ENCODE results near the gene GPR18.
"Not testable (repeated sequence)": the region's sequence is repeated elsewhere in the genome, so short reads cannot be mapped to it uniquely, and the experiment has no call there.

Gene GPR18

GRCh38 chr13:99256709-99257108 lies 1.5 kb downstream of the GPR18 start:
- no peaks in the 10 kb centered on the region for H3K27me3 ChIP-seq (ENCODE audit: insufficient read depth, low read length)
- peaks cover 5% of the 10 kb centered on the region for H3K36me3 ChIP-seq (ENCODE audit: insufficient read depth, low read length)
- H3K9me3 ChIP-seq (ENCODE audit: low read length) = no peaks in the 10 kb centered on the region
- H3K4me3 ChIP-seq (ENCODE audit: low read length) = no peak overlapping the region
- peaks cover 7% of the 10 kb centered on the region for H3K4me1 ChIP-seq (ENCODE audit: insufficient read depth, low read length)
- no peak overlapping the region for H2AFZ ChIP-seq (ENCODE audit: low read depth, low read length)

- H3K9me3 ChIP-seq (ENCODE audit: low read length) = no peaks in the 10 kb centered on the region
- no peak overlapping the region for H3K4me3 ChIP-seq (ENCODE audit: low read length)
- H3K36me3 ChIP-seq (ENCODE audit: insufficient read depth, low read length) = peaks cover 5% of the 10 kb centered on the region
- H2AFZ ChIP-seq (ENCODE audit: low read depth, low read length) = no peak overlapping the region
- peaks cover 7% of the 10 kb centered on the region for H3K4me1 ChIP-seq (ENCODE audit: insufficient read depth, low read length)
- no peaks in the 10 kb centered on the region for H3K27me3 ChIP-seq (ENCODE audit: insufficient read depth, low read length)
These were observed 1.9 kb downstream of the GPR18 start for GRCh38 chr13:99256283-99256682.

- Histone ChIP-seq H3K9me3 (ENCODE audit: low read length) (no peaks in the 10 kb centered on the region), H3K4me1 (ENCODE audit: insufficient read depth, low read length) (peaks cover under 1% of the 10 kb centered on the region), H3K36me3 (ENCODE audit: insufficient read depth, low read length) (peaks cover 5% of the 10 kb centered on the region), H3K4me3 (ENCODE audit: low read length) (no peak overlapping the region), H3K27me3 (ENCODE audit: insufficient read depth, low read length) (no peaks in the 10 kb centered on the region), H2AFZ (ENCODE audit: low read depth, low read length) (no peak overlapping the region)
These were observed 2.9 kb downstream of the GPR18 start for GRCh38 chr13:99255271-99255670.

GRCh38 chr13:99254830-99255229 lies 3.3 kb downstream of the GPR18 start:
- Histone ChIP-seq H2AFZ (ENCODE audit: low read depth, low read length) (no peak overlapping the region), H3K4me1 (ENCODE audit: insufficient read depth, low read length) (no peaks in the 10 kb centered on the region), H3K9me3 (ENCODE audit: low read length) (no peaks in the 10 kb centered on the region), H3K27me3 (ENCODE audit: insufficient read depth, low read length) (no peaks in the 10 kb centered on the region), H3K36me3 (ENCODE audit: insufficient read depth, low read length) (peaks cover 5% of the 10 kb centered on the region), H3K4me3 (ENCODE audit: low read length) (no peak overlapping the region)

- Histone ChIP-seq H2AFZ (ENCODE audit: low read depth, low read length) (no peak overlapping the region), H3K36me3 (ENCODE audit: insufficient read depth, low read length) (peaks cover 5% of the 10 kb centered on the region), H3K27me3 (ENCODE audit: insufficient read depth, low read length) (no peaks in the 10 kb centered on the region), H3K9me3 (ENCODE audit: low read length) (no peaks in the 10 kb centered on the region), H3K4me1 (ENCODE audit: insufficient read depth, low read length) (no peaks in the 10 kb centered on the region), H3K4me3 (ENCODE audit: low read length) (no peak overlapping the region)
These were observed 6.3 kb downstream of the GPR18 start for GRCh38 chr13:99251921-99252320.

GRCh38 chr13:99250982-99251825 lies 7.0 kb downstream of the GPR18 start:
- Histone ChIP-seq H3K36me3 (ENCODE audit: insufficient read depth, low read length) (peaks cover 7% of the 10 kb centered on the region), H3K27me3 (ENCODE audit: insufficient read depth, low read length) (no peaks in the 10 kb centered on the region), H3K4me3 (ENCODE audit: low read length) (no peak overlapping the region), H3K9me3 (ENCODE audit: low read length) (no peaks in the 10 kb centered on the region), H3K4me1 (ENCODE audit: insufficient read depth, low read length) (no peaks in the 10 kb centered on the region), H2AFZ (ENCODE audit: low read depth, low read length) (no peak overlapping the region)

GRCh38 chr13:99249606-99250005 lies 8.6 kb downstream of the GPR18 start:
- H3K4me1 ChIP-seq (ENCODE audit: insufficient read depth, low read length); H2AFZ ChIP-seq (ENCODE audit: low read depth, low read length); H3K9me3 ChIP-seq (ENCODE audit: low read length); H3K4me3 ChIP-seq (ENCODE audit: low read length); H3K27me3 ChIP-seq (ENCODE audit: insufficient read depth, low read length); H3K36me3 ChIP-seq (ENCODE audit: insufficient read depth, low read length): not testable (repeated sequence)

- H3K4me3 ChIP-seq (ENCODE audit: low read length); H2AFZ ChIP-seq (ENCODE audit: low read depth, low read length); H3K4me1 ChIP-seq (ENCODE audit: insufficient read depth, low read length); H3K36me3 ChIP-seq (ENCODE audit: insufficient read depth, low read length); H3K27me3 ChIP-seq (ENCODE audit: insufficient read depth, low read length); H3K9me3 ChIP-seq (ENCODE audit: low read length): not testable (repeated sequence)
These were observed 9.0 kb downstream of the GPR18 start for GRCh38 chr13:99249178-99249577.

- Histone ChIP-seq H2AFZ (ENCODE audit: low read depth, low read length) (no peak overlapping the region), H3K27me3 (ENCODE audit: insufficient read depth, low read length) (no peaks in the 10 kb centered on the region), H3K4me3 (ENCODE audit: low read length) (no peak overlapping the region), H3K9me3 (ENCODE audit: low read length) (no peaks in the 10 kb centered on the region), H3K36me3 (ENCODE audit: insufficient read depth, low read length) (peaks cover 9% of the 10 kb centered on the region), H3K4me1 (ENCODE audit: insufficient read depth, low read length) (no peaks in the 10 kb centered on the region)
These were observed 12.1 kb downstream of the GPR18 start for GRCh38 chr13:99246100-99246499.

- Histone ChIP-seq H2AFZ (ENCODE audit: low read depth, low read length) (no peak overlapping the region), H3K4me3 (ENCODE audit: low read length) (no peak overlapping the region), H3K36me3 (ENCODE audit: insufficient read depth, low read length) (peaks cover 24% of the 10 kb centered on the region)
These were observed 20.1 kb downstream of the GPR18 start for GRCh38 chr13:99237981-99238662.

GRCh38 chr13:99231721-99232120 lies 26.5 kb downstream of the GPR18 start:
- Histone ChIP-seq H3K4me3 (ENCODE audit: low read length) (no peak overlapping the region), H2AFZ (ENCODE audit: low read depth, low read length) (no peak overlapping the region), H3K4me1 (ENCODE audit: insufficient read depth, low read length) (no peaks in the 10 kb centered on the region)

More at GRCh38 chr13:99237981-99238662, 20.1 kb downstream of the GPR18 start:
- H3K27me3 ChIP-seq (ENCODE audit: insufficient read depth, low read length) = no peaks in the 10 kb centered on the region
- H3K9me3 ChIP-seq (ENCODE audit: low read length) = peaks cover 2% of the 10 kb centered on the region
- no peaks in the 10 kb centered on the region for H3K4me1 ChIP-seq (ENCODE audit: insufficient read depth, low read length)

GRCh38 chr13:99230991-99231390 lies 27.2 kb downstream of the GPR18 start:
- no peaks in the 10 kb centered on the region for H3K4me1 ChIP-seq (ENCODE audit: insufficient read depth, low read length)
- H3K27me3 ChIP-seq (ENCODE audit: insufficient read depth, low read length) = no peaks in the 10 kb centered on the region
- H3K36me3 ChIP-seq (ENCODE audit: insufficient read depth, low read length) = peaks cover 5% of the 10 kb centered on the region
- no peak overlapping the region for H2AFZ ChIP-seq (ENCODE audit: low read depth, low read length)
- H3K4me3 ChIP-seq (ENCODE audit: low read length) = no peak overlapping the region
- H3K9me3 ChIP-seq (ENCODE audit: low read length) = no peaks in the 10 kb centered on the region

More at GRCh38 chr13:99231721-99232120, 26.5 kb downstream of the GPR18 start:
- H3K27me3 ChIP-seq (ENCODE audit: insufficient read depth, low read length) = no peaks in the 10 kb centered on the region
- H3K36me3 ChIP-seq (ENCODE audit: insufficient read depth, low read length) = no peaks in the 10 kb centered on the region
- H3K9me3 ChIP-seq (ENCODE audit: low read length) = no peaks in the 10 kb centered on the region

- H3K9me3 ChIP-seq (ENCODE audit: low read length); H3K4me3 ChIP-seq (ENCODE audit: low read length); H3K36me3 ChIP-seq (ENCODE audit: insufficient read depth, low read length); H3K4me1 ChIP-seq (ENCODE audit: insufficient read depth, low read length); H3K27me3 ChIP-seq (ENCODE audit: insufficient read depth, low read length); H2AFZ ChIP-seq (ENCODE audit: low read depth, low read length): not testable (repeated sequence)
These were observed 27.6 kb downstream of the GPR18 start for GRCh38 chr13:99230588-99230987.
